PC-9 (cell line): ENCODE measurements around the gene MAJIN. TPM values are rescaled to one million over a fixed set of nuclear protein-coding genes. Genes with fewer than 3 reads are reported as not detected.

ENCODE experiments used
- BruUV-seq: library from RNA; stranded (reverse); fragments of 400-500 nt; replicated peaks from 2 replicates; lab custom pipeline; 2021; lab: Mats Ljungman, UMichigan
- CTCF ChIA-PET: fragments of 300-600 bp; sonication (Branson Sonifier 250); formaldehyde crosslinking; loops from one replicate; lab custom pipeline; 2022; ENCODE audit warnings: antibody characterized with exemption; lab: Charles Lee
- POLR2A ChIA-PET: fragments of 300-600 bp; sonication (Branson Sonifier 250); formaldehyde crosslinking; loops from one replicate; lab custom pipeline; 2022; ENCODE audit warnings: antibody characterized with exemption; ENCODE audit not compliant: unreplicated experiment; lab: Charles Lee
- DNase-seq, 2 experiments: peaks; one replicate each; pipeline versions ENCODE4 v3.0.0 to v3.0.0-alpha.2; 2015 to 2022; ENCODE audit warnings: mixed read lengths in 1 of 2
- H2AFZ ChIP-seq: fragments of 200-600 bp; sonication (generic); 2 replicates; pipeline ENCODE4 v1.8.1; 2017; ENCODE audit warnings: antibody characterized with exemption
- H3F3A ChIP-seq: fragments of 200-600 bp; sonication (generic); 2 replicates; pipeline ENCODE4 v1.8.1; 2017; ENCODE audit warnings: antibody characterized with exemption, mild to moderate bottlenecking, low read depth; ENCODE audit not compliant: insufficient read depth
- H3K27ac ChIP-seq: fragments of 200-600 bp; sonication (generic); 2 replicates; pipeline ENCODE4 v1.6.1; 2016; ENCODE audit warnings: mixed run types
- H3K27me3 ChIP-seq: fragments of 200-600 bp; sonication (generic); 2 replicates; pipeline ENCODE4 v1.6.1; 2016; ENCODE audit warnings: low read depth, mixed run types; ENCODE audit not compliant: insufficient read depth
- H3K36me3 ChIP-seq: fragments of 200-600 bp; sonication (generic); 2 replicates; pipeline ENCODE4 v1.6.1; 2016; ENCODE audit warnings: low read depth, mixed run types
- H3K4me1 ChIP-seq: fragments of 200-600 bp; sonication (generic); replicated peaks from 2 replicates; pipeline ENCODE4 v1.6.1; 2016; ENCODE audit warnings: mixed run types; ENCODE audit not compliant: insufficient read depth
- H3K4me2 ChIP-seq: fragments of 200-600 bp; sonication (generic); 2 replicates; pipeline ENCODE4 v1.6.1; 2017; ENCODE audit warnings: mixed run types
- H3K4me3 ChIP-seq: fragments of 200-600 bp; sonication (generic); 2 replicates; pipeline ENCODE4 v1.6.1; 2016; ENCODE audit warnings: mixed run types
- H3K79me2 ChIP-seq: fragments of 200-600 bp; sonication (generic); 2 replicates; pipeline ENCODE4 v1.6.1; 2017; ENCODE audit warnings: low read depth, mixed run types
- H3K9me2 ChIP-seq: fragments of 200-600 bp; sonication (generic); 2 replicates; pipeline ENCODE4 v1.8.1; 2017; ENCODE audit warnings: mild to moderate bottlenecking; ENCODE audit not compliant: insufficient read depth
- H3K9me3 ChIP-seq: fragments of 200-600 bp; sonication (generic); 2 replicates; pipeline ENCODE4 v1.8.1; 2016; ENCODE audit warnings: low read depth; ENCODE audit not compliant: insufficient read depth
- H4K20me1 ChIP-seq: fragments of 200-600 bp; sonication (generic); 2 replicates; pipeline ENCODE4 v1.8.1; 2017; ENCODE audit not compliant: insufficient read depth
- CTCF ChIP-seq: fragments of 200-600 bp; sonication (generic); conservative IDR thresholded peaks from 2 replicates; pipeline ENCODE4 v1.6.1; 2017; ENCODE audit warnings: mixed run types, antibody characterized with exemption, mild to moderate bottlenecking, moderate library complexity
- EZH2 ChIP-seq: fragments of 200-600 bp; sonication (generic); IDR thresholded peaks from 2 replicates; pipeline ENCODE4 v1.8.0; 2017; ENCODE audit warnings: antibody characterized with exemption, low read depth
- intact Hi-C: fragments of 100-400 bp; cut with micrococcal nuclease; formaldehyde crosslinking; loops from one replicate; pipeline ENCODE4 v1.10.0; 2022; ENCODE audit not compliant: unreplicated experiment
- total RNA-seq: library from RNA; stranded (reverse); gene quantifications from 2 replicates; pipeline ENCODE4 v1.2.3, GENCODE V29; 2021

The MAJIN gene
- total RNA-seq, 1 experiment from 2014 or later = 4.5 TPM

GRCh38 chr11:64929625-64930024 is 42.3 kb downstream of the MAJIN start:
- Histone ChIP-seq H3F3A (no peaks in the 10 kb centered on the region), H3K4me3 (no peak overlapping the region), H3K27ac (no peak overlapping the region), H3K4me1 (peaks cover 6% of the 10 kb centered on the region; the same call in 1 of the 2 replicates), H3K9me3 (no peaks in the 10 kb centered on the region), H4K20me1 (no peaks in the 10 kb centered on the region), H3K9me2 (no peaks in the 10 kb centered on the region), H2AFZ (no peak overlapping the region), H3K36me3 (no peaks in the 10 kb centered on the region), H3K27me3 (no peaks in the 10 kb centered on the region), H3K79me2 (no peaks in the 10 kb centered on the region), H3K4me2 (no peak overlapping the region)
- no peak for TF ChIP-seq EZH2
- TF ChIP-seq CTCF = no peak
- CTCF ChIA-PET = no interaction called here
- POLR2A ChIA-PET = no interaction called here
- no peak for DNase-seq
- intact Hi-C loops = no loop called here
- BruUV-seq = no TSS peak

GRCh38 chr11:64928957-64929356 is 43.0 kb downstream of the MAJIN start:
- H3K79me2 ChIP-seq = no peaks in the 10 kb centered on the region
- TF ChIP-seq CTCF (no peak), EZH2 (no peak)
- no peak for DNase-seq
- CTCF ChIA-PET = interaction anchor here (0.5 kb wide), 1 partner anchor 9 kb away, joined by 3 read pairs; no protein-coding TSS in a partner anchor
- H2AFZ ChIP-seq = no peak overlapping the region
- no peaks in the 10 kb centered on the region for H3K9me2 ChIP-seq
- H3K36me3 ChIP-seq = no peaks in the 10 kb centered on the region
- H3K4me1 ChIP-seq = peaks cover 6% of the 10 kb centered on the region; the same call in 1 of the 2 replicates
- H3K27me3 ChIP-seq = no peaks in the 10 kb centered on the region
- no TSS peak for BruUV-seq
- no peak overlapping the region for H3K4me2 ChIP-seq
- H3K4me3 ChIP-seq = no peak overlapping the region
- no peaks in the 10 kb centered on the region for H3F3A ChIP-seq
- H4K20me1 ChIP-seq = no peaks in the 10 kb centered on the region
- POLR2A ChIA-PET = no interaction called here
- no peaks in the 10 kb centered on the region for H3K9me3 ChIP-seq
- H3K27ac ChIP-seq = no peak overlapping the region
- intact Hi-C loops = no loop called here

- no peaks in the 10 kb centered on the region for H3K79me2 ChIP-seq
- H3K4me3 ChIP-seq = no peak overlapping the region
- no TSS peak for BruUV-seq
- H3K4me1 ChIP-seq = peaks cover 11% of the 10 kb centered on the region
- TF ChIP-seq CTCF = no peak
- TF ChIP-seq EZH2 = no peak
- DNase-seq = no peak
- CTCF ChIA-PET = interaction anchor here (0.6 kb wide), 1 partner anchor 40 kb away, joined by 5 read pairs; no protein-coding TSS in a partner anchor
- no peaks in the 10 kb centered on the region for H3F3A ChIP-seq
- H3K9me3 ChIP-seq = no peaks in the 10 kb centered on the region
- H3K36me3 ChIP-seq = no peaks in the 10 kb centered on the region
- no peak overlapping the region for H2AFZ ChIP-seq
- no peak overlapping the region for H3K27ac ChIP-seq
- POLR2A ChIA-PET = no interaction called here
- H3K27me3 ChIP-seq = no peaks in the 10 kb centered on the region
- no peaks in the 10 kb centered on the region for H3K9me2 ChIP-seq
- H3K4me2 ChIP-seq = no peak overlapping the region
- intact Hi-C loops = no loop called here
- no peaks in the 10 kb centered on the region for H4K20me1 ChIP-seq
These were observed 45.2 kb downstream of the MAJIN start for GRCh38 chr11:64926689-64927088.
